GF-D8 (cell line): ENCODE measurements around the gene CAMKMT.

Source experiments
- DNase-seq: peaks from one replicate; lab custom pipeline; 2025; lab: John Stamatoyannopoulos, UW

CAMKMT gene

DNA sequence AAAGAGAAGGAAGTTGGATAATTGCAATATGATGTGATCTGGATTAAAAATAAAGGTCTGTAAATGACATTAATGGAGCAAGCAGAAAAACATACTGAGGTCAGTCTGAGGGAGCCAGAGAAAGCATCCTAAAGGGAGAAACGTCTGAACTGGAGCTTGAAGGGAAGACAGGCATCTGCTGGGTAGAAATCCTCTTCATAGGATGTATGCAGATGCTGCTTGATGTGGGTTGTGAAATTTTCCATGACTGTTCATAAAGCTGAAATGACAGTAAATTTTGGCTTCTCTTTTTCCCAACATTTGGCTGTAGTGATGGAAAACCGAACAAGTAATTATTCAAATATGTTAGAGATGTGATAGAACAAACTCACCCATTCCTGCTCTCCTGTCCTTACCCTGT lies 287.6 kb downstream of the CAMKMT start:
- DNase-seq: no peak

DNA sequence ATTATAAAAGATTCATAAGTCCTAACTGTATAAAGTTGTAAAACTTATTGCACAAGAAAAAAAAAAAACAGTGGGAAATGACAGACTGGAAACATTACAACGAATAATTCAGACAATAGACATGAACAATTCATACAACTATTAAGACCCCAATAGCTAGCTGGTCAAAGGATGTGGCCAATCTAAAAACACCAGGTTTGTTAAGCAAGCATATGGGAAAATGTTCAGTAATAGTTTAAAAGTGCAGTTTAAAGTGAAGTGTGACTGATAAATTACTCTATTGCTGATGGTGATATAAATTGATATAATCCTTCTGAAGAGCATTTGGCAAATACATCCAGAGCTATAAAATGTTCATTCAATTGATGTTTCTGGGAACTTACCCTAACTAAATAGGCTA lies 289.0 kb downstream of the CAMKMT start:
- no peak for DNase-seq

- no peak for DNase-seq
Measured at GRCh38 chr2:44651974-44652373, 290.2 kb downstream of the CAMKMT start.

DNA sequence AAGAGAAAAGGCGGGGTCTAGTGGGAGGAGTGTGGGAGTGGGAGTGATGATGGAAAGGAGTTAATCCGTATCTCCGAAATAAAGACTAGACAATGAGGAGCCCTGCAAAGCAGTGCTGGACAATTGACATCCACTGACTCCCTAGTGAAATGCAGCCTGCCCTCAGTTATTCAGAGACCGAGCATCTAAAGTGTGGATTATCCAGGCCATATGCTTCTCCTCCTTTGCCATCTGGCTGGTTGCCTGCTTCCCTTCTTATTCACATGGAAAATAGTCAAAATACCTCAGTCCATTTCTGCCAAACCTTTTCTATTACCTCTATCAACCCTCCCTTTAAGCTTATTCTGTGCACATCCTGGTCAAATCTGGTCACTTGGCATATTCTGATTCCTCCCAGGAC lies 291.0 kb downstream of the CAMKMT start:
- no peak for DNase-seq

DNA sequence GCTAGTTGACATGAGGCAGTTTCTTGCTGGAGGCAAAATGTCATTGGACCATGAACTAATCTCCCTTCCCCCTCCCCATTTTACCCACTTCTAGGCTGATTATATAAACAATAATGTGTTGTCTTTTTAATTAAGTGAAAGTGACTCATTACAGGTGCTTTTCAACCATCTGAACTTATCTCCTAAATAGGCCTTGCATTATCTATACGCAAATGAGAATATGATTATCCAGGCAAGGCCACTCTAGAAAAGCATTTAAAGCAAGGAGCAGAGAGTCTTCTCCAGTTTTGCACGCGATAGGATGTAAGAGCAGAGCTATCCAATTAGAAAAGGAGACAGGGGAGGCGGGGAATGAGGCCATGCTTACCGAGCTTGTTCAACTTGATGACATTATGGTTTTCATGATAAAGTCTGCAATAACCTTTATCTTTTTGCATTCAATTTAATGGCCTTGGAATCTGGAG lies 293.7 kb downstream of the CAMKMT start:
- DNase-seq: no peak

DNA sequence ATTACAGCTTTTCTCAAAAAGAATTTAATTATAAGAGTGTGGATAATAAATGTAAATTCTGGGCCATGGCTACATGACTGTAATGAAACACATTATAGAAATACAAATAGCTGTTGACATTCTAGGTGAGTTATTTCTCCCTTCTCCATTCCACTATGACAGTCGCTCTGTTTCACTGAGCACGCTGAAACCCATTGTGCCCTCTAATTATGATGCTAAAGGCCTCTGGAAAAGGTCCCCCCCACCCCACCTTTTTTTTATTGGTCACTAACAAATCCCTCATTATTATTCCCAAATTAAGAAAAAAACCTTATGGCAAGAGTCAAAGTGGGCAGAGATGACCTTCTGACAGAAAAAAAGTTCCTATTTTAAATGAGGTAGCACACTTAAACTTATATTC lies 294.7 kb downstream of the CAMKMT start:
- no peak for DNase-seq

GRCh38 chr2:44663471-44664073 lies 301.8 kb downstream of the CAMKMT start:
- no peak for DNase-seq

- no peak for DNase-seq
Measured at GRCh38 chr2:44668336-44668735, 306.6 kb downstream of the CAMKMT start.

GRCh38 chr2:44671276-44671675 lies 309.5 kb downstream of the CAMKMT start:
- no peak for DNase-seq

DNA sequence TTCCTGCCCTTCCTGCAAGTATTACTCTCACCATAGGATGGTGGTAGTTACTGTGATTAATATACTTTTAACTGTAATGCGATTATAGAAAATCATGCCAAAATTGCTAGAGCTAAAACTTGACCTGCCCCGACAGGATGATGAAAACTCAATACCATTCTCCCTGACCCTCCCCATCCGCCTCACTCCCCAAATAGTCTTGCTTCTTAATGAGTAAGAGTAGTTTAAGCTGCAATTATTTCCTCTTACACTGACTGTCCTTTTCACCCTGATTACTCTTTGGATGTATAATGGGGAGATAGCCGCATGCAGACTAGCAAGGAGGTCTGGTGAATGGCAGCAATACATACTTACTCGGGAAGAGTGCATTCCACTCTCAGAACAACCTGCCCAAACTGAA lies 310.2 kb downstream of the CAMKMT start:
- no peak for DNase-seq

GRCh38 chr2:44672431-44672830 lies 310.7 kb downstream of the CAMKMT start:
- DNase-seq: no peak

- no peak for DNase-seq
Measured at GRCh38 chr2:44674473-44675284, 312.9 kb downstream of the CAMKMT start.

GRCh38 chr2:44676379-44676778 lies 314.6 kb downstream of the CAMKMT start:
- DNase-seq: no peak

GRCh38 chr2:44679584-44679983 lies 317.8 kb downstream of the CAMKMT start:
- no peak for DNase-seq

GRCh38 chr2:44679990-44680389 lies 318.2 kb downstream of the CAMKMT start:
- no peak for DNase-seq

GRCh38 chr2:44680424-44680971 lies 318.8 kb downstream of the CAMKMT start:
- DNase-seq: no peak

GRCh38 chr2:44680983-44681531 lies 319.3 kb downstream of the CAMKMT start:
- DNase-seq: no peak

GRCh38 chr2:44682459-44682858 lies 320.7 kb downstream of the CAMKMT start:
- no peak for DNase-seq

GRCh38 chr2:44684559-44684958 lies 322.8 kb downstream of the CAMKMT start:
- no peak for DNase-seq

DNA sequence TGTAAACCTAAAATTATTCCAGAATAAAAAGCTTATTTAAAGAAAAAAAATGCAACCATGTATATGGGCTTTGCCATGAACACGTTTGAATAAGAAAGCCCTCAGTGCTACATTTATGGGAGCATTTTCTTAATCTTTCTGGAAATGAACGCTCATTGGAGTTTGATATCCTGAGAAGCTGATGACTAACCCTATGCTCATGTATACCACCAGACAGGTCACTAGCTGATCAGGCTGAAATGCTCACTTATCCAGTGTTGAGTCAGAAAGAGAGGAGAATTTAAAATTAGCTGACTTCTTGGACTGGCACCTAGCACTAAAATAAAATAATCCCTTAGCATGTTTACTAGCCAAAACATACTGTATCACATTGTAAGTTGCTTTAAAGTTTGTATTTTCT lies 324.8 kb downstream of the CAMKMT start:
- DNase-seq: no peak

- DNase-seq: no peak
Measured at GRCh38 chr2:44687686-44688455, 326.1 kb downstream of the CAMKMT start.

GRCh38 chr2:44688456-44689124 lies 326.8 kb downstream of the CAMKMT start:
- DNase-seq: no peak
